Body of pancreas (tissue), 4 donors: ENCODE data around the gene RAI1.

Experiments
- CTCF ChIP-seq, 7 experiments: fragments of 450-650 bp in 4 of 7; fragments of 200-600 bp in 3 of 7; sonication (generic) in 3 of 7; IDR thresholded peaks; one replicate each; pipeline ENCODE4 v1.5.1; 2016 to 2019; ENCODE audit warnings: antibody characterized with exemption in 7 of 7
- POLR2A ChIP-seq, 3 donors: fragments of 450-650 bp; IDR thresholded peaks; one replicate each; pipeline ENCODE4 v1.6.1; 2016; ENCODE audit warnings: antibody characterized with exemption in 3 of 3, mild to moderate bottlenecking in 2 of 3

- TF ChIP-seq CTCF (IDR thresholded peaks at IDR 0.05) (no peak), POLR2A (IDR thresholded peaks at IDR 0.05) (no peak)
These were observed 153.7 kb downstream of the RAI1 start for GRCh38 chr17:17834974-17835373.
